H1 (cell line): ENCODE results near the gene ADRA2B. TPM values are rescaled to one million over a fixed set of nuclear protein-coding genes. Genes with fewer than 3 reads are reported as not detected.

ENCODE experiments used
- CTCF ChIA-PET: fragments of 300-600 bp; sonication (Branson Sonifier 250); formaldehyde crosslinking; loops from one replicate; lab custom pipeline; 2021; ENCODE audit not compliant: partially characterized antibody; lab: Charles Lee
- POLR2A ChIA-PET: fragments of 300-600 bp; sonication (Branson Sonifier 250); formaldehyde crosslinking; loops from one replicate; lab custom pipeline; 2021; ENCODE audit warnings: inconsistent platforms; ENCODE audit not compliant: partially characterized antibody; lab: Charles Lee
- DNase-seq, 2 experiments: peaks; one replicate each; pipeline versions ENCODE4 v3.0.0 to v3.0.0-alpha.2; 2010 to 2022; ENCODE audit warnings: low spot score in 2 of 2, low read depth in 1 of 2, mixed read lengths in 1 of 2
- FAIRE-seq: peaks from 2 replicates; lab custom pipeline; 2011; peaks lifted over from hg19 to GRCh38; lab: Jason Lieb, UNC
- H2AFZ ChIP-seq: 2 replicates; pipeline ENCODE4 v1.8.1; 2012; ENCODE audit warnings: low read length, inconsistent platforms
- H2AK5ac ChIP-seq: 2 replicates; pipeline ENCODE4 v1.6.1; 2013; ENCODE audit warnings: low read depth, low read length
- H2BK120ac ChIP-seq: replicated peaks from 2 replicates; pipeline ENCODE3; 2013; ENCODE audit warnings: low read depth, low read length, inconsistent platforms
- H2BK12ac ChIP-seq: 2 replicates; pipeline ENCODE4 v1.6.1; 2013; ENCODE audit warnings: low read depth, low read length
- H2BK15ac ChIP-seq: 2 replicates; pipeline ENCODE4 v1.6.1; 2013; ENCODE audit warnings: low read length
- H2BK20ac ChIP-seq: 2 replicates; pipeline ENCODE4 v1.6.1; 2013; ENCODE audit warnings: low read length
- H2BK5ac ChIP-seq: 2 replicates; pipeline ENCODE4 v1.6.1; 2013; ENCODE audit warnings: low read depth, low read length
- H3K14ac ChIP-seq: 2 replicates; pipeline ENCODE4 v1.6.1; 2013; ENCODE audit warnings: inconsistent platforms; ENCODE audit not compliant: insufficient read length
- H3K18ac ChIP-seq: 2 replicates; pipeline ENCODE4 v1.6.1; 2013; ENCODE audit warnings: low read length; ENCODE audit errors: extremely low read depth
- H3K23ac ChIP-seq: 2 replicates; pipeline ENCODE4 v1.6.1; 2013; ENCODE audit warnings: inconsistent platforms; ENCODE audit not compliant: insufficient read length
- H3K23me2 ChIP-seq: 2 replicates; pipeline ENCODE4 v1.6.1; 2013; ENCODE audit warnings: low read depth, low read length
- H3K27ac ChIP-seq: 2 replicates; pipeline ENCODE4 v1.6.1; 2011; ENCODE audit warnings: low read depth, low read length, inconsistent platforms
- H3K27me3 ChIP-seq, 4 experiments: replicated peaks in 1 of 4; 1 replicate in 1 of 4; 2 replicates in 3 of 4; pipeline versions ENCODE4 v1.6.1 to v1.8.1; 2011 to 2013; ENCODE audit warnings: low read length in 3 of 4, mild to moderate bottlenecking in 3 of 4, inconsistent platforms in 2 of 4, mixed read lengths in 2 of 4, moderate library complexity in 1 of 4; ENCODE audit not compliant: control insufficient read depth in 3 of 4, insufficient read depth in 3 of 4; ENCODE audit errors: extremely low read depth in 1 of 4
- H3K36me3 ChIP-seq, 4 experiments: 2 replicates each; pipeline versions ENCODE4 v1.6.1 to v1.8.1; 2011 to 2013; ENCODE audit warnings: mild to moderate bottlenecking in 4 of 4, low read length in 3 of 4, moderate library complexity in 2 of 4, control low read depth in 1 of 4, inconsistent platforms in 1 of 4; ENCODE audit not compliant: insufficient read depth in 4 of 4, control insufficient read depth in 2 of 4
- H3K4ac ChIP-seq: replicated peaks from 2 replicates; pipeline ENCODE3; 2013; ENCODE audit warnings: low read length, low read depth, mixed read lengths, inconsistent platforms; ENCODE audit not compliant: insufficient read length
- H3K4me1 ChIP-seq, 4 experiments: replicated peaks in 1 of 4; 1 replicate in 1 of 4; 2 replicates in 3 of 4; pipeline versions ENCODE4 v1.6.1 to v1.8.1; 2011 to 2013; ENCODE audit warnings: low read length in 3 of 4, inconsistent platforms in 2 of 4, mixed read lengths in 1 of 4; ENCODE audit not compliant: insufficient read depth in 4 of 4, control insufficient read depth in 3 of 4
- H3K4me2 ChIP-seq, 2 experiments: 2 replicates each; pipeline versions ENCODE4 v1.6.1 to v1.8.1; 2011 to 2013; ENCODE audit warnings: low read depth in 2 of 2, low read length in 2 of 2, control low read depth in 1 of 2, inconsistent platforms in 1 of 2, mild to moderate bottlenecking in 1 of 2; ENCODE audit not compliant: insufficient read depth in 1 of 2
- H3K4me3 ChIP-seq, 4 experiments: fragments of 200-600, 300-600 bp in 1 of 4; sonication (generic), shearing (Covaris generic), sonication (Bioruptor Twin) in 1 of 4; 2 replicates each; pipeline versions ENCODE4 v1.5.1 to v1.8.1; 2011 to 2016; ENCODE audit warnings: low read length in 4 of 4, low read depth in 3 of 4, control low read depth in 2 of 4, inconsistent platforms in 2 of 4, mild to moderate bottlenecking in 2 of 4, mixed read lengths in 1 of 4, moderate library complexity in 1 of 4; ENCODE audit not compliant: insufficient read depth in 2 of 4; ENCODE audit errors: extremely low read depth in 1 of 4
- H3K56ac ChIP-seq: replicated peaks from 2 replicates; pipeline ENCODE3; 2013; ENCODE audit warnings: low read depth, mild to moderate bottlenecking, mixed read lengths, low read length, inconsistent platforms; ENCODE audit not compliant: insufficient read length
- H3K79me1 ChIP-seq: 2 replicates; pipeline ENCODE4 v1.6.1; 2013; ENCODE audit warnings: low read depth, low read length, control low read depth
- H3K79me2 ChIP-seq, 2 experiments: 2 replicates each; pipeline versions ENCODE4 v1.6.1 to v1.8.1; 2012 to 2013; ENCODE audit warnings: low read length in 2 of 2, mild to moderate bottlenecking in 2 of 2, inconsistent platforms in 1 of 2; ENCODE audit not compliant: insufficient read depth in 2 of 2, control insufficient read depth in 1 of 2
- H3K9ac ChIP-seq, 4 experiments: replicated peaks in 1 of 4; 1 replicate in 1 of 4; 2 replicates in 3 of 4; pipeline versions ENCODE4 v1.6.1 to v1.8.1; 2011 to 2013; ENCODE audit warnings: low read depth in 3 of 4, low read length in 3 of 4, control low read depth in 2 of 4, mild to moderate bottlenecking in 2 of 4, moderate library complexity in 2 of 4, inconsistent platforms in 1 of 4; ENCODE audit errors: extremely low read depth in 1 of 4
- H3K9me3 ChIP-seq, 2 experiments: 2 replicates each; pipeline versions ENCODE4 v1.6.1 to v1.8.1; 2012 to 2013; ENCODE audit warnings: mild to moderate bottlenecking in 2 of 2, moderate library complexity in 2 of 2, control low read depth in 1 of 2, inconsistent platforms in 1 of 2, low read depth in 1 of 2, low read length in 1 of 2, mixed read lengths in 1 of 2; ENCODE audit not compliant: insufficient read depth in 2 of 2
- H4K20me1 ChIP-seq, 2 experiments: replicated peaks in 1 of 2; 2 replicates each; pipeline versions ENCODE3 to v1.8.1; 2011 to 2013; ENCODE audit warnings: inconsistent platforms in 2 of 2, low read length in 2 of 2, mild to moderate bottlenecking in 1 of 2; ENCODE audit not compliant: insufficient read depth in 2 of 2, control insufficient read depth in 1 of 2
- H4K5ac ChIP-seq: 2 replicates; pipeline ENCODE4 v1.6.1; 2013; ENCODE audit warnings: low read length, low read depth, mixed read lengths, inconsistent platforms; ENCODE audit not compliant: insufficient read length
- H4K8ac ChIP-seq: 2 replicates; pipeline ENCODE4 v1.8.0; 2013; ENCODE audit warnings: mild to moderate bottlenecking, moderate library complexity, low read length, inconsistent platforms; ENCODE audit not compliant: insufficient read depth; ENCODE audit errors: extremely low read depth
- H4K91ac ChIP-seq: replicated peaks from 2 replicates; pipeline ENCODE3; 2013; ENCODE audit warnings: low read length, mixed read lengths, inconsistent platforms; ENCODE audit not compliant: insufficient read length
- HDAC2 ChIP-seq, 2 experiments: fragments of 300-600 bp in 1 of 2; sonication (generic) in 1 of 2; IDR thresholded peaks; 2 replicates each; pipeline ENCODE4 v1.6.1; 2011 to 2012; ENCODE audit warnings: low read depth in 2 of 2, low read length in 2 of 2, mild to moderate bottlenecking in 2 of 2, moderate library complexity in 2 of 2, borderline replicate concordance in 1 of 2, inconsistent platforms in 1 of 2
- POLR2AphosphoS5 ChIP-seq: IDR thresholded peaks from 2 replicates; pipeline ENCODE4 v1.6.1; 2011; ENCODE audit warnings: low read depth, low read length
- WGBS, 2 experiments: shearing (Covaris generic) in 1 of 2; methylation state at CpG; one replicate each; pipeline versions ENCODE4 v1.1.6 to v1.1.7; 2013 to 2015; ENCODE audit warnings: low lambda C conversion rate in 2 of 2, mixed read lengths in 2 of 2, inconsistent platforms in 1 of 2, low coverage in 1 of 2, missing lambda C conversion rate in 1 of 2; ENCODE audit not compliant: insufficient replicate concordance in 2 of 2, insufficient coverage in 1 of 2, insufficient read length in 1 of 2; ENCODE audit errors: extremely low coverage in 1 of 2, missing lambda C conversion rate in 1 of 2; 5-methylcytosine and 5-hydroxymethylcytosine counted together
- polyA plus RNA-seq, 7 experiments: library from polyadenylated mRNA; depleted of rRNA in 3 of 7; stranded (reverse) in 5 of 7; unstranded in 2 of 7; fragments of >200 nt in 5 of 7; fragments of 200-250 nt in 2 of 7; gene quantifications; 1 replicate in 5 of 7; 2 replicates in 1 of 7; 4 replicates in 1 of 7; pipeline versions ENCODE4 v1.2.1 to v1.2.3, GENCODE V29; 2011 to 2013; ENCODE audit warnings: missing spikeins in 2 of 7, mixed read lengths in 2 of 7
- total RNA-seq: library from RNA; stranded (reverse); fragmentation: NEBNext Ultra II Directional; extraction: Animal tissue kit (Norgen Biotek cat#: 25700); gene quantifications from 2 replicates; pipeline ENCODE4 v1.2.1, GENCODE V29; 2021

The ADRA2B gene
- total and polyA plus RNA-seq, 2 of the 8 experiments (the other 6 are each of a cell fraction or from before 2014, with no cell fraction given) = 5.8 to 6.5 TPM

GRCh38 chr2:96108151-96108540 is 8.2 kb downstream of the ADRA2B start:
- peak overlapping the region; percentile 38 to 40; a peak in 3 of 4 replicates for H3K4me2 ChIP-seq
- H4K91ac ChIP-seq = peak overlapping the region; percentile 67
- no peak for DNase-seq
- CTCF ChIA-PET = interaction anchor here (0.5 to 2.5 kb wide), 10 partner anchors 10 to 115 kb away, joined by 3 to 25 read pairs (median 4); partner anchors contain the start of genes ADRA2B, ASTL and DUSP2
- WGBS, 2 experiments = 47% methylated on average over 5 of the region's 5 CpGs; no CpG with 5 or more reads in 1 of the 2 experiments
- 0 out of 2 replicates have a peak overlapping the region, but pooled peaks have one; percentile 12 for H4K8ac ChIP-seq
- no peak for FAIRE-seq
- no peaks in the 10 kb centered on the region for H4K20me1 ChIP-seq
- H2BK15ac ChIP-seq = no peak overlapping the region
- H2AK5ac ChIP-seq = no peak overlapping the region
- H3K23me2 ChIP-seq = peaks cover 2% of the 10 kb centered on the region; the same call in 1 of the 2 replicates
- H2BK20ac ChIP-seq = peak overlapping the region; percentile 77; the same call in 1 of the 2 replicates
- H3K4me1 ChIP-seq = peaks cover 0 to 27% (median 17%) of the 10 kb centered on the region in 4 experiments; a peak in 6 of 7 replicates
- H2BK5ac ChIP-seq = peak overlapping the region; percentile 67; the same call in 1 of the 2 replicates
- POLR2A ChIA-PET = interaction anchor here (0.8 to 1.5 kb wide), 3 partner anchors 9 to 31 kb away, joined by 3 to 9 read pairs (median 5); partner anchors contain the start of gene ASTL
- TF ChIP-seq HDAC2 (IDR thresholded peaks at IDR 0.05; ENCODE audit: borderline replicate concordance in 1 of 2, low read depth in 2 of 2, low read length in 2 of 2) = 0 out of 4 replicates have a peak, but pooled peaks of 1 of the 2 experiments have one; percentile 27
- no peak for TF ChIP-seq POLR2AphosphoS5
- H4K5ac ChIP-seq = no peak overlapping the region
- no peaks in the 10 kb centered on the region for H3K36me3 ChIP-seq
- no peak overlapping the region for H3K4ac ChIP-seq
- no peak overlapping the region for H2AFZ ChIP-seq
- H3K9ac ChIP-seq = no peak overlapping the region
- no peaks in the 10 kb centered on the region for H3K27me3 ChIP-seq
- H3K56ac ChIP-seq = no peak overlapping the region
- H3K14ac ChIP-seq = no peak overlapping the region
- no peak overlapping the region for H3K23ac ChIP-seq
- peak overlapping the region; percentile 81; the same call in 1 of the 2 replicates for H2BK12ac ChIP-seq
- H3K79me1 ChIP-seq = no peaks in the 10 kb centered on the region
- no peak overlapping the region for H2BK120ac ChIP-seq
- H3K4me3 ChIP-seq = peak overlapping the region in 1 of 4 experiments; percentile 35; a peak in 1 of 8 replicates
- H3K27ac ChIP-seq = no peak overlapping the region
- peak overlapping the region; percentile 66 for H3K18ac ChIP-seq
- H3K9me3 ChIP-seq = peaks cover 4 to 11% of the 10 kb centered on the region in 2 experiments
- no peaks in the 10 kb centered on the region for H3K79me2 ChIP-seq
